Measurements from ENCODE around the gene PLEKHB1. TPM values are rescaled to one million over a fixed set of nuclear protein-coding genes. Genes with fewer than 3 reads are reported as not detected.
A peak's percentile ranks its signal among the peaks of the same experiment; 100 is the strongest.

The PLEKHB1 gene
- total and polyA plus RNA-seq, 8 donors = 5.3 to 90.1 (median 13.4) TPM; not detected in 1

DNA sequence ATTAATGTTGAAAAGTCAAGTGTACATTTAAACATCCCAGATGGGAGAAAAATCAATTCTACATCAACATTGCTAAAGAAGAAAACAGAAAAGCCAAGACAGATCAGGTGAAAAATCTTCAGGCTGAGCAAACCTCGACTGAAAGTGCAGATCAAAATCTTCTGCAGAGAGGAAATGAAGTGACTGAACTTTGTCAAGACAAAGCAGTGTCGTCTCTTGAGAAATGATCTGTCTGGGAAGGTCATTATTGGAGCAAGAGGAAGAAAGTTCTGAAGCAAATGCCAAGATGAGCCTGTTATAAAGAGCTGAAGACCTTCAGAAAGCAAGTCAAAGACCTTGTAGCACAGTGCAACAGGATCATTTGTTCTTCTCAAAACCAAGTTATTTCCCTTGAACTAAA is 5.8 kb upstream of the PLEKHB1 start:
- no peak overlapping the region for H3K4me3 ChIP-seq
- H3K9me3 ChIP-seq = no peaks in the 10 kb centered on the region
- DNase-seq = no peak
- H3K27me3 ChIP-seq = peaks cover 0 to 25% (median 0%) of the 10 kb centered on the region in 3 donors
- TF ChIP-seq EP300 (IDR thresholded peaks at IDR 0.05) = no peak
- no peak for TF ChIP-seq POLR2AphosphoS5 (IDR thresholded peaks at IDR 0.05)
- no peak for TF ChIP-seq POLR2A (IDR thresholded peaks at IDR 0.05)
- TF ChIP-seq, protein P1, sequence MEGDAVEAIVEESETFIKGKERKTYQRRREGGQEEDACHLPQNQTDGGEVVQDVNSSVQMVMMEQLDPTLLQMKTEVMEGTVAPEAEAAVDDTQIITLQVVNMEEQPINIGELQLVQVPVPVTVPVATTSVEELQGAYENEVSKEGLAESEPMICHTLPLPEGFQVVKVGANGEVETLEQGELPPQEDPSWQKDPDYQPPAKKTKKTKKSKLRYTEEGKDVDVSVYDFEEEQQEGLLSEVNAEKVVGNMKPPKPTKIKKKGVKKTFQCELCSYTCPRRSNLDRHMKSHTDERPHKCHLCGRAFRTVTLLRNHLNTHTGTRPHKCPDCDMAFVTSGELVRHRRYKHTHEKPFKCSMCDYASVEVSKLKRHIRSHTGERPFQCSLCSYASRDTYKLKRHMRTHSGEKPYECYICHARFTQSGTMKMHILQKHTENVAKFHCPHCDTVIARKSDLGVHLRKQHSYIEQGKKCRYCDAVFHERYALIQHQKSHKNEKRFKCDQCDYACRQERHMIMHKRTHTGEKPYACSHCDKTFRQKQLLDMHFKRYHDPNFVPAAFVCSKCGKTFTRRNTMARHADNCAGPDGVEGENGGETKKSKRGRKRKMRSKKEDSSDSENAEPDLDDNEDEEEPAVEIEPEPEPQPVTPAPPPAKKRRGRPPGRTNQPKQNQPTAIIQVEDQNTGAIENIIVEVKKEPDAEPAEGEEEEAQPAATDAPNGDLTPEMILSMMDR (IDR thresholded peaks at IDR 0.05) = no peak
- H3K4me1 ChIP-seq = peaks cover 0 to 2% (median under 1%) of the 10 kb centered on the region in 4 donors
- 44 to 63% (median 56%) methylated on average over 2 of the region's 2 CpGs for WGBS, 5 donors
- intact Hi-C loops (cut with DNase I; ENCODE audit: low total_unique reads) = no loop called here
- no peaks in the 10 kb centered on the region for H3K36me3 ChIP-seq
- H3K27ac ChIP-seq = no peak overlapping the region

DNA sequence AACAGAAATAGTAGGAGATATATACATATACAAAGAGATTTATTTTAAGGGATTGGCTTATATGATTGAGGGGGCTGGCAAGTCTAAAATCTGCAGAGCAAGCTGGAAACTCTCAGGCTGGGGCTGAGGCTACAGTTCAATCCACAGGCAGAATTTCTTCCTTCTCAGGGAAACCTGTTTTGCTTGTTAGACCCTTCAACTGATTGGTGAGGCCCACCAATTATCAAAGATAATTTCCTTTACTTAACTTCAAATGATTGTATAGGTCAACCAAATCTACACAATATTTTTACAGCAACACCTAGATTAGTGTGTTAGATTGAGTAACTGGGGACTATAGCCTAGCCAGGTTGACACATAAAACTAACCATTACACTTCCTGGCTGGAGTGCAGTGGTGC is 4.7 kb upstream of the PLEKHB1 start:
- H3K36me3 ChIP-seq = no peaks in the 10 kb centered on the region
- peaks cover 0 to 34% (median 0%) of the 10 kb centered on the region in 3 donors for H3K27me3 ChIP-seq
- TF ChIP-seq, protein P1 (IDR thresholded peaks at IDR 0.05) = no peak
- TF ChIP-seq POLR2A (IDR thresholded peaks at IDR 0.05) = no peak
- no peak for TF ChIP-seq EP300 (IDR thresholded peaks at IDR 0.05)
- TF ChIP-seq POLR2AphosphoS5 (IDR thresholded peaks at IDR 0.05) = no peak
- no peak overlapping the region for H3K4me3 ChIP-seq
- H3K9me3 ChIP-seq = no peaks in the 10 kb centered on the region
- no peak overlapping the region for H3K27ac ChIP-seq
- intact Hi-C loops (cut with DNase I; ENCODE audit: low total_unique reads) = no loop called here
- no peak for DNase-seq
- peaks cover 0 to 11% (median 4%) of the 10 kb centered on the region in 4 donors for H3K4me1 ChIP-seq

DNA sequence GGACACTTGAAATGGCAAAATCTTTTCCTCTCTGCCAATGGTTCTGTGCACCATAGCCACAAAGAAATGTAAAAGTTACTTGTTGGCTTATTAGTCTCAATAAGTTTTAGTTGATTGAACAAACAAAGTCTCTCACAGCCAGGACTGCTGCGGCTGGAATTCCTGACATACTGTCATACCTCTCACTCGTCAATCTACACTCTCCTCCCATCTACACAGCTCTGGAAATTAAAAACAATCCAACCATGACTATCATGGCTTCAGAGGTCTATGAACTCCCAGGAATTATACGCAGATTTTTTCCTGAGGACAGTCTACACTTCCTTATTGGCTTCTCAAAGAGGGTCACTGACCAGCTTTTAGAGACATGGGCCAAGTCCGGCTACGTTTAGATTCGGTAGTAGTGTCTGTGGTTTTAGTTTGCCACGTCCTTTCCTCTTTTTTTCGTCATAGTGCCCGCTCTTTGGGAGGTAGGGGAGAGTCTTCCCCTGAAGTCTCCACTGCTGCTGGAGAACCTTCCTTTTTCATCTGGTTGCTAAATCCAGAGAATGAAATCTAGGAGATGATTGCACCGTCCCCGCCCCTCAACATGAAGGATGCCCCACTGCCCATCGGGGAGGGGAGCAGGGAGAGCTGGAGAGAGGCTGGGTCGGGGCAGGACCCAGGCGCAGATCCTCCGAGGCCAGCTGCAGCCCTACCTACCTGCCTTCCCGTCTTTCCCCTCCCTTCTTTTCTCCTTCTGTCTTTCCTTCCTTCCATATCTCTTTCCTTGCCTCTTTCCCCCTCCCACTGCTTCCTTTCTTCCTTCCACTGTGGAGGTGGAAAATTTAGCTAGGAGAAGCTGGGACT is 1.0 kb upstream of the PLEKHB1 start:
- DNase-seq = no peak
- WGBS, 5 donors = 46 to 62% (median 58%) methylated on average over 16 of the region's 16 CpGs

DNA sequence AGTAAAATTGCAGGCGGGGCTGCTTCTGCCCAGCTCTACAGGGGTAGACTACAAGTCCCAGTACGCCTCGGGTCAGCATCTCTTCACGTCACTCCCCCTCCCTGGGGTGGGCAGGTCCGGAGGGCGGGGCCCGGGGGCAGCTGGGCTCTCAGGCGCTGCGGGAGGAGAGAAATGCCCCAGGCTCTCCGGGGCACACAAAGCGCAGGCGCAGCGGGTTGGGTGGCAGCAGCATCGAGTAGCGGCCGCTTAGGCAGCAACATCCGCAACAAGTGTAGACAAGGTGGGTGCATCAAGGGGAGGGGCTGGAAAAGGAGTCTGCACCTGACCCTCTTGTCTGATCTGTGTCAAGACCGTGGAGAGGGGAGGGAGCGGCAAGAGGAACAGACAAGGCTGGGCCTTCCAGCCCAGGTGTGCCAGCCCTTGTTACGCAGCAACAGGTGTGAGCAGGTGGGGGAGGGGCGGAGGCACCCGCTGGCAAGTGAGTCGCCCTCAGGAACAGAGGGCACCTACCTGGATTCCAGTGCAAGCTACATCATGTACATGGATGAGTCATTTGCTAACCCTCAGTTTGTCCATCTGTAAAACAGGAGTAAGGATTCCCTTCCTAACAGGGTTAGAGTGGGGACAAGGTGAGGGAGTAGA is 1.2 kb downstream of the PLEKHB1 start:
- intact Hi-C loops (cut with DNase I; ENCODE audit: low total_unique reads) = no loop called here
- peaks cover 0 to 19% (median 0%) of the 10 kb centered on the region in 3 donors for H3K27me3 ChIP-seq
- H3K27ac ChIP-seq = peak overlapping the region in 3 of 5 donors; percentile 25 to 43 (median 32)
- H3K4me3 ChIP-seq = peak overlapping the region; percentile 37 to 53 (median 42)
- no peaks in the 10 kb centered on the region for H3K36me3 ChIP-seq
- no peak for TF ChIP-seq POLR2A (IDR thresholded peaks at IDR 0.05)
- TF ChIP-seq POLR2AphosphoS5 (IDR thresholded peaks at IDR 0.05) = peak in 2 of 3 donors; percentile 10 to 21
- DNase-seq = peak; percentile 94 to 96
- 5 to 9% (median 8%) methylated on average over 23 of the region's 23 CpGs for WGBS, 5 donors
- H3K9me3 ChIP-seq = no peaks in the 10 kb centered on the region
- H3K4me1 ChIP-seq = peaks cover 5 to 37% (median 16%) of the 10 kb centered on the region in 4 donors

More for the DNA sequence above, 1.0 kb upstream of the PLEKHB1 start:
- no peak overlapping the region for H3K27ac ChIP-seq
- H3K4me3 ChIP-seq = peak overlapping the region in 1 of 4 donors; percentile 11
- intact Hi-C loops (cut with DNase I; ENCODE audit: low total_unique reads) = no loop called here
- peaks cover 0 to 27% (median 0%) of the 10 kb centered on the region in 3 donors for H3K27me3 ChIP-seq
- H3K4me1 ChIP-seq = peaks cover 5 to 28% (median 16%) of the 10 kb centered on the region in 4 donors
- no peaks in the 10 kb centered on the region for H3K9me3 ChIP-seq
- no peak for TF ChIP-seq POLR2AphosphoS5 (IDR thresholded peaks at IDR 0.05)
- no peak for TF ChIP-seq EP300 (IDR thresholded peaks at IDR 0.05)
- TF ChIP-seq, protein P1 (IDR thresholded peaks at IDR 0.05) = no peak
- TF ChIP-seq POLR2A (IDR thresholded peaks at IDR 0.05) = no peak
- H3K36me3 ChIP-seq = no peaks in the 10 kb centered on the region
